Activated T-cell treated with anti-CD3 and anti-CD28 coated beads for 4 hours (primary cell): ENCODE results near the gene BSDC1.
A peak's percentile ranks its signal among the peaks of the same experiment; 100 is the strongest.

Experiments
- DNase-seq: peaks from one replicate; pipeline ENCODE4 v3.0.0-alpha.2; 2020

Gene BSDC1

GRCh38 chr1:32393832-32394140 is 455 bp downstream of the BSDC1 start:
- peak; percentile 8 for DNase-seq

- no peak for DNase-seq
Measured at GRCh38 chr1:32393136-32393535, 1.1 kb downstream of the BSDC1 start.

GRCh38 chr1:32392325-32392724 is 1.9 kb downstream of the BSDC1 start:
- no peak for DNase-seq

GRCh38 chr1:32390904-32391870 is 3.1 kb downstream of the BSDC1 start:
- no peak for DNase-seq

- DNase-seq = no peak
Measured at GRCh38 chr1:32388641-32389040, 5.6 kb downstream of the BSDC1 start.

GRCh38 chr1:32386676-32387392 is 7.4 kb downstream of the BSDC1 start:
- DNase-seq = no peak

GRCh38 chr1:32380057-32380456 is 14.2 kb downstream of the BSDC1 start:
- DNase-seq = no peak

GRCh38 chr1:32377541-32378220 is 16.6 kb downstream of the BSDC1 start:
- DNase-seq = no peak

GRCh38 chr1:32376199-32376598 is 18.0 kb downstream of the BSDC1 start:
- DNase-seq = no peak

- DNase-seq = no peak
Measured at GRCh38 chr1:32373996-32374592, 20.1 kb downstream of the BSDC1 start.

GRCh38 chr1:32372149-32372756 is 22.0 kb downstream of the BSDC1 start:
- DNase-seq = peak; percentile 22

- DNase-seq = no peak
Measured at GRCh38 chr1:32367912-32368635, 26.2 kb downstream of the BSDC1 start.

GRCh38 chr1:32365445-32365844 is 28.8 kb downstream of the BSDC1 start:
- DNase-seq = no peak

- DNase-seq = no peak
Measured at GRCh38 chr1:32364836-32365235, 29.4 kb downstream of the BSDC1 start.

GRCh38 chr1:32363713-32364112 is 30.5 kb downstream of the BSDC1 start:
- DNase-seq = no peak

GRCh38 chr1:32362474-32363313 is 31.5 kb downstream of the BSDC1 start, which contains the start of the genes FAM229A and TSSK3:
Gene FAM229A (minus strand): TSS chr1:32362485. CDS start chr1:32362091, 394 bp downstream.
Gene TSSK3 (plus strand): TSS chr1:32362539. CDS start chr1:32362702, 163 bp downstream.
- no peak for DNase-seq

GRCh38 chr1:32361674-32362473 is 32.4 kb downstream of the BSDC1 start:
- no peak for DNase-seq

GRCh38 chr1:32361308-32361673 is 33.0 kb downstream of the BSDC1 start:
- no peak for DNase-seq

GRCh38 chr1:32358435-32358834 is 35.8 kb downstream of the BSDC1 start:
- DNase-seq = no peak

GRCh38 chr1:32357614-32358013 is 36.6 kb downstream of the BSDC1 start:
- DNase-seq = no peak
